ENCODE results near the gene NANOS2.

DNA sequence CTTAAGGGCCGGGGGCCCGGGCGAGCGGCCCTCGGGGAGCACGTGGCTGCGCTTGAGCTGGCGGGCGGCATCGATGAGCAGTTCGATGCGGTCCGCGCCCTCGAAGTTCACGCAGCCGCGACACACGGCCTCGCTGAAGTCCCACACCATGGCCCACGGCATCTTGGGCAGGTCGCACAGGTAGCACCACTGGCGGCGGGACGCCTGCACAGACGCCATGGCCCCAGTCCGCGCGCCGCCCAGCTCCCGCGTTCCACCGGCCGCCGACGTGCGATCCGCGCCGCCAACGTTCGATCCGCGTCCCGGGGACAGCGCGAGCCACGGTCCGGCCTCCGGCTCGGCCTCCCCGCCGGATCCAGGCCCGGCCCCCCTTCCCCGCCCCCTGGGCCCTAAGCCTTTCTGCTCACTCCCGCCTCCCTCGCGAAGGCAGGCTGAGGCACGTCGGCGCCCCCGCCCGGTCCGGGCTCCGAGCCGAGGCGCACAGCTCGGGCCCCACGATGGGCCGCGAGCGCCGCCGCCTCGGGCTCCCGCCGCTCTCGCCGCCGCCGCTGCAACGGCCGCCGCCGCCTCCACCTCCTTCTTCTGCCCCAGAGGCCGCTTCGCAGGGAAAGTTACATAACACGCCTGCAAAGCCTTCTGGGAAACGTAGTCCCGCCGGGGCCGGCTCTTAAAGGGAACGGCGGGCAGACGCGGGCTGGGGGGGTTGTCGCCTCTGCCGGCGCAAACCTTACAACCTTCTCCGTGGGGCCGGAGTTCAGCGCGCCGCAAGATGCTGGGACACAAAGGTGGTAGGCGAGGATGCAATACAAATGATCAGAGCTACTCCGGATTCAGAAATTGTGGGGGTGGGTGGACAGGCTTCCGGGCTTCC lies 28.8 kb downstream of the NANOS2 start, which contains the start of gene IRF2BP1:
- TF ChIP-seq CTCF (conservative IDR thresholded peaks at IDR 0.05; ENCODE audit: low read length), result no peak
- TF ChIP-seq EZH2phosphoT487 (IDR thresholded peaks at IDR 0.05; ENCODE audit: borderline replicate concordance, low read depth, low read length), result no peak

Measured in OCI-LY7 (cell line).